Activated CD8-positive, alpha-beta memory T cell treated with anti-CD3 and anti-CD28 coated beads, Interleukin-2, amount 50 U/mL, for 1 hour (primary cell): ENCODE data around the gene RBM45.
"Not testable (repeated sequence)": the region's sequence is repeated elsewhere in the genome, so short reads cannot be mapped to it uniquely, and the experiment has no call there.

ENCODE experiments used
- DNase-seq: peaks from one replicate; pipeline ENCODE4 v3.0.0-alpha.2; 2020; ENCODE audit errors: extremely low read depth

Gene RBM45, protein sequence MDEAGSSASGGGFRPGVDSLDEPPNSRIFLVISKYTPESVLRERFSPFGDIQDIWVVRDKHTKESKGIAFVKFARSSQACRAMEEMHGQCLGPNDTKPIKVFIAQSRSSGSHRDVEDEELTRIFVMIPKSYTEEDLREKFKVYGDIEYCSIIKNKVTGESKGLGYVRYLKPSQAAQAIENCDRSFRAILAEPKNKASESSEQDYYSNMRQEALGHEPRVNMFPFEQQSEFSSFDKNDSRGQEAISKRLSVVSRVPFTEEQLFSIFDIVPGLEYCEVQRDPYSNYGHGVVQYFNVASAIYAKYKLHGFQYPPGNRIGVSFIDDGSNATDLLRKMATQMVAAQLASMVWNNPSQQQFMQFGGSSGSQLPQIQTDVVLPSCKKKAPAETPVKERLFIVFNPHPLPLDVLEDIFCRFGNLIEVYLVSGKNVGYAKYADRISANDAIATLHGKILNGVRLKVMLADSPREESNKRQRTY

DNA sequence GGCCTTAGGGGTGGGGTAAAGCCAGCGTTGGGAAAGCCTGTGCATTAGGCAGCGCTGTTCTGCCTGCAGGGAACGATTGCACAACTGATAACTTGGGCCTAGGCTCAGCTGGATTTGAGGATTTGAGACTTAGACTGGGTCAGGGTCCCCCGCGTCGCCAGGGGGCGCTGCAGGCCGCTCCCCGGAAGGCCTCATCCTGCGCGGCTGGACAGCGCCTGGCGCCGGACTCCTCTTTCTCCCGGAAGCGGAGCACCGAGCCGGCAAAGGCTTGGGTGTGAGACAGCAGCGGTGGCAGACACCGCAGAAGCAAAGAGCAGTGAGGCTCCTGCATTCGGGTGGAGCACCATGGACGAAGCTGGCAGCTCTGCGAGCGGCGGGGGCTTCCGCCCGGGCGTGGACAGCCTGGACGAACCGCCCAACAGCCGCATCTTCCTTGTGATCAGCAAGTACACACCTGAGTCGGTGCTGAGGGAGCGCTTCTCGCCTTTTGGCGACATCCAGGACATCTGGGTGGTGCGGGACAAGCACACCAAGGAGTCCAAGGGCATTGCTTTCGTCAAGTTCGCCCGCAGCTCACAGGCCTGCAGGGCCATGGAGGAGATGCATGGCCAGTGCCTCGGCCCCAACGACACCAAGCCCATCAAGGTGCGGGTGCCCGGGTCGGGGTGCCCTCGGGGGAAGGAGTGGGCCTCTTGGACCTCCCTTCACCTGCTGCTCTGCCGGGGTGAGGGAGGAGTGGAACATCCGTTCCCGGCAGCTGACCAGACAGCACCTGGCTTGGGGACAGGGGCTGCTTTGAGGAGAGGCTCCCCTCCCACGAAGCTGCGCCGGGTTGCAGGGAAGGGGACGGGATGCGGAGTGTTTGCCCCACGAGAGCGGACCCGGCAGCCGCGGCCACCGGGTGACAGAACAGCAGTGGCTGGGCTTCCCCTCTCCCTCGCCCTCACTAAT, at the start of gene RBM45:
RBM45 (plus strand) TSS at position 236 of the 951 bp plus-strand sequence; CDS start at position 346, 110 bp downstream.
- peak; percentile 44 for DNase-seq

DNA sequence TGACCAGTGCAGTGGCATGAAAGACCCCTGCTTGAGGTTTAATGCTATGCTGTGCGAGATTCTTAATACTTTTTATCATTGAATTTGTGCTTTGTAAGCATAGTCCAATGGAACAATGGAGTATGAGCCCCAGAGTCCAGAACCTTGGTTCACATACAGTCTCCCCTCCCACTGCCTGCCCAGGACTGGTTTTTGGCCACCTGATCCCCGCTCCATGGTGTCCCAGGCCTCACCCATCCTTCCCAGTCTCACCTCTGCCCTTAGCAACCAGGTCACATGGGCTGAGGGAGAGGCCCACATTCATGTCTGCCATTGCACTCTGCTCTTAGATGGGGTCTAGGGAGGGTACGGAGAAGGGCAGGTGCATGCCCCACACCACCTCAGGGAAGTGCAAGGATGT, 45.9 kb upstream of the RBM45 start:
- no peak for DNase-seq

DNA sequence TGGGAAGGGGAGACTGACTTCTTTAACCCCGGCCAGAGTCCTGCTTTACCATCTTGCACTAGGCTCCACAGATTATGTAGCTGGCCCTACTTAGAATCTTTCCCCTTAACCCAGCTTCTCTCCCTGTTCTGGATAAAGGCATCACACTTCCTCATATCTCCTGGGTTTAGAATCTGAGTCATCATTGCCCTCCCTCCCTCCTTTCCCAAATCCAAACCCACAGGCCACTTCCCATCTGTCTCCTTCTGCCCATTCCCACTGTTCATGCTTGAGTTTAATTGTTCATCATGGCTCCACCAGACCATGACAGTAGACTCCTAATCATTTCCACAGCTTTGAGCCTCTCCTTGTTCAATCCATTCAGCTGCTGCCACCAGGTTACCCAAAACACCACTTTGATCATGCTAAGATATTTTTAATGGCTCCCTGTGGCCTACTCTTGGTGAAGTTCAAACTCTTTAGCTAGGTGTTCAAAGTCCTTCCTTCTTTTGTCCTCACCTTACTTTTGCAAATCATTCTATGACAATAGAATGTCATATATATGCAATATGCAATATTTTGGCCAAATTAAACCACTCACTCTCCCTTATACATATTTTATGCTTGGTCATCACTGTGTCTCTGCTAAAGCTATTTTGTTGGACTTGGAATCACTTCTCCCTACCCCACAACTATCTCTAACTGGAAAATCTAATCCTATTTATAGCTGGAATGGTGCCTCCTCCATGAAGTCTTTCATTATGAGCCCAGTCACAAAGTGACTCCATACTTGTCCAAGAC, 45.2 kb upstream of the RBM45 start:
- DNase-seq = no peak

DNA sequence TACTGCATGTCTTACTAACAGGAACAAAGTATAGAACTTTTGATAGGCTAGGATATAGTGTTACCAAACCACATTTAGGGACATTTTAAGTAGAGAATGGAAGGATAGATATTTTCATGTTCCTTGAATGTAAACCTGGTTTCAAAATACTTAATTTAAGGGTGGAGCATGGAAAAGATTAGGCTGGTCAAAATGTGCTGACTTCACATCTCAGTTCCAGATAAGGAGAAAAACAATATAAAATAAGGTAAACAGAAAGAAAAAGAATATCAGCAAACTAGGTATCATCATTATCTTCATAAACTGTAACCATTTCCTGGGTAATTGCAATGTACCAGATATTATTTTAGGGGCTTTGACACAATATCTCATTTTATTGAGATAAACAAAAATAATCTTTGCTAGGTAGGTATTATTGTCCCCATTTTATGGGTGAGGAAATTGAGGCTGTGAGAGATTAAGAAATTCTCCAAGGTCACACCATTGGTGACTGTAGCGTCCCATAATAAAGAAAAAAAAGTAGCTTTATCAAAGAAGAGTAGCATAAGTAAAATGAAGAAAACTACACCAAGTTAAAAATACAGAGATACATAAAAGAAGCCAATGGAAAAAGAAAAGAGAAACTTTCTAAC, 43.3 kb upstream of the RBM45 start:
- DNase-seq = no peak

DNA sequence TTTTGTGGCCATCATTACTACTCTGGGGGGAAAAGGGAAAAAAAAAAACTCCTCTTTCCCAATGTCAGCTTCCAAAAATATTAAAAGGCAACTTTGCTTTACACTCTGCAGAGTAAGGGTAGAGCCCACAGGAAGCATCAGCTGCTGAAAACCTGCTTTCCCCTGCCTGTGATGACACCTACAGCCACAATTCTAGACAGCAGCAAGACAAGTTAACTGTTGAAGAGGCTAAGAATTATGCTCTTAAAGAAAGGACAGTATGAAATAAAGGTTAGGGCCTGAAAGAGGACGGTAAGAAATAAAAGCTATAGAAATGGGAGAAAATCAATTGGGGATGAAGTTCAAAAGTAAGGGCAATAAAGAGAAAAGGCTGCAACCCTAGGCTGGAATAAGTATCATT, 42.7 kb upstream of the RBM45 start:
- no peak for DNase-seq

DNA sequence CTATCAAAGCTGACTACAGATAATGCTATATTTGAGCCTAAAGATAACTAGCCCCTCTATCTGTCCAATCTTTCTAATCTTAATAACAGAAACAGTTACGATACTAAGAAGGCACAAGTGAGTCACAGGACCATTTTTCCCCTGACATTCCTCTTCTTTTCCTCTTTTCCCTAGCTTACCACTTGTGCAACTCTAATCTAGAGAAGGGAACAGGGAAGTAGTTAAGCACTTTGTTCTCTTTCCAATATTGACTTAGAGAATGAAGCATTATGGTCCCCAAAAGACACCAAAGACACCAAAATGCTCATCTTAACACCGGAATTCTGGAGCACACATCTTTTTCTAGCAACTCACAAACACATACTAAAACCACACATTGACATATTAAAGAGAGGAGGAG, 41.4 kb upstream of the RBM45 start:
- no peak for DNase-seq

DNA sequence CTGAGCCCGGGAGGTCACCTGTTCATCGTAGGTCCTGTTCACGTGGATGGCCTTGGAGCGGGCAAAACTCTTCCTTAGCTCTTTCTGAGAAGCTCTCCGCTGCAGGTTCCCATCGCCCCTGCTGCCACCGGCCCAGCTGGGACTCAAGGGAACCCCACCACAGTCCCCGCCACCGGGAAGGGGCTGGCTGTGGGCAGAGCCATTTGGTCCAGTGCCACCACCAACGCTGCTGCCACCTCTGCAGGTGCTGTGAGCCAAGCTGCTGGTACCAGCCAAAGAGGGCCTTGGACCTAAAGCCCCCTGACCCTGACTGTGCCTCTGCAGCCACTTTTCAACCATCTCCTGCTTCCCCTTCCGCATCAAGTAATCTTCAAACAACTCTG, 40.2 kb upstream of the RBM45 start:
- no peak for DNase-seq

DNA sequence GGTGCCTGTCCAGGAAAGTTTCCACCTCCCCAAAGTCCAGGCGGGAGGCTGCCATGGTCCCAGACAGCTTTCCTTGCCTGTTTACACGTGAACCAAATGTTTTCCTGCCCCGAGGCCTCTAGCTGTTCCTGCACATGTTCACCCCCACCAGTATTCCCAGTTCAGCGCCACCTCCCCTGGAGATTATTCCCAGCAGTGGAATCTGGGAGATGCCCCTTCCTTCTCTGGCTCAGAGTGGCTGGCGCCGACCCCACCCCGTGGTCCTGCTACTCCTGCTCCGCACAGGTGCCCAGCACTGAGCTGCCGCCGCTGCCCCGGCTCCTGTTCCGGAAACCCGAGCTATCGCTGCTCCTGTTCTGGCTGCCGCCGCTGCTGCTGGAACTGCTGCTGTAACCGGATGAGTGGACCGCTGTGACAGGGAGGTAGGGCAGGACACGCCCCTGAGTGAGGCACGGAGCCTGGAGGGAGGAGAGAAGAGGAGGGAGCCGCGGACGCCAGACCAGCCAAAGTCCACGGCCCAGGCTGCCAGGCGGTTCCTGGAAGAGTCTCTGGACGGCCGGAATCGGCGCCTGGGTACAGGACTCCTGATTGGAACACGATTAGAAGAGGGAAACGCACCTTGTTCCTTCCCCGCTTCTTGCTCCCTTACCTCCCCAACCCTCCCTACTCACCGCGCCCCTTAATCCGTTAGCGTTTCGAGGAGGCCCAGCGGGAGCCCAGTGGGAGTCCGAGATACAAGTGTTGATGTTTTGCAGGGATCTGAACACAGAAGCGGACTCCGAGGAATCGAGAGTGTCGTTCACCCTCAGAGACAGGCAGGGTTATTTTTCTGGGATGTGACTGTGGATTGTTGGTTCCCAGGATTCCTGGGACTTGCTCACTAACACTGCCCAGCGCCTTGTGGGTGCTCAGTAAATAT, 39.6 kb upstream of the RBM45 start, which contains the start of gene PDE11A:
PDE11A (minus strand) TSS at position 395 of the 919 bp plus-strand sequence; CDS start at position 55, 340 bp downstream.
- DNase-seq = no peak

DNA sequence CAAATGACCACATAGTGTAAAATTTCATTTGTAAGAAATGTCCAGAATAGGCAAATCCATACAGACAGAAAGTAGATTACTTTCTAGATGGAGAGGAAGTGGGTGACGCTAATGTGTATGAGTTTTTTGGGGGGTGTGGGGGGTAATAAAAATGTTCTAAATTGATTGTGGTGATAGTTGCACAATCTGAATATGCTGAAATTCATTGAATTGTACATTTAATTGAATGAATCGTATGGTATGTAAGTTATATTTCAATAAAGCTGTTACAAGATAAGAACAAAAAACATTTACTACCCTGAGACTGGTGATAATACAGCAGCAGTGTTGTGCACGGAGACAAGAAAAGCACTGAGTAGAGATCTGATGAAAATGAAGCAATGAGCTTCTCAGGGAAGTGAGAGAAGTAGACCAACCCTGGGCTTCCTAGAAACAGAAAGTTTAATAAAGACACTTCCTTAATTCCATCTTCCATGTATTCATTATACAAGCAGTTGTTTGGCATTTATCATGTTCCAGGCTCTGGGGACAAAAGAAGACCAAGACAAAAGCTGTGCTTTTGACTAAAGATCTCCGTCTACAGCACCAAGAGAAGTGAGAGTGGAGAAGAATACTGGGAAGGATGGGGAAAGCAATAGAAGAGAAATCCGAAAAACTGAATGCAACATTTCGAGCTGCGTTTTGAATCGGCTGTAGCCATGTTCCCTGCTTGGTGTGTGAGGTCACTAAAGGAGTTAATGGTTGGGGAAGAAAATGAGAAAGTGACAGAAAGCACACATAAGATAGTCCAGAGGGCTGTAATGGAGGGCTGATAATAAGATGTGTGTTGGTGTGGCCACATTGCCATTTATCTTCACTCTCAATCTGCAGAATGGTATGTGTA, 37.9 kb upstream of the RBM45 start:
- DNase-seq = no peak

DNA sequence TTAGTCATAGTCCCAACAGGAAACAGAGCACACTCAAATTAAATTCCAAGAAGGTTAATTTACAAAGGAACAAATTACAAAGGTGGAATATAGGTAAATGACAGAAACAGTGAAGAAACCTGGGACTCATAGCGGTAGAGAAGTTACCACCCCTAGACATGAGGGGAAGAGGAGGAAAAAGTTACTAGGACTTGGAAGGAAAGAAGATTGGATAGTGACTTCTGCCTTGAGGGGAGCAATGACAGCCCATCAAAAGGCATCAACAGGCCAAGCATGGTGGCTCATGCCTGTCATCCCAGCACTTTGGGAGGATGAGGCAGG, 37.3 kb upstream of the RBM45 start:
- no peak for DNase-seq

DNA sequence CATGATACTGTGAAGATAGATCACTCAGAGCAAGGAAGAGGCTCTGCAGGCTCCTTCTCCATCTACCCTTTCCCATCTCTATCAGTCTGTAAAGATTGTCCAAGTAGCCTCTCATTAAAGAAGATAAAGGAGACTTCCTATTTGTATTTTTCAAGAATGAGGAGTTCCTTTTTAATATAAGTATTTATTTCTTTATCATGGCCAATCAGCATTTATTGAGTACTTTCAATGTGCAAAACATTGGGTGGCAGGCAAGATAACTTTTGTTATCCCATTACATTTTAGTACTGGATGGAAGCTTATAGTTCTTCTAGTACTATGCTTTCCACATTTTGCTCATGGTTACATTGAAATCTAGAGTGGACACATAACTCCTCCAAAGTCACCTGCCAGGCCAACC, 36.1 kb upstream of the RBM45 start:
- no peak for DNase-seq

DNA sequence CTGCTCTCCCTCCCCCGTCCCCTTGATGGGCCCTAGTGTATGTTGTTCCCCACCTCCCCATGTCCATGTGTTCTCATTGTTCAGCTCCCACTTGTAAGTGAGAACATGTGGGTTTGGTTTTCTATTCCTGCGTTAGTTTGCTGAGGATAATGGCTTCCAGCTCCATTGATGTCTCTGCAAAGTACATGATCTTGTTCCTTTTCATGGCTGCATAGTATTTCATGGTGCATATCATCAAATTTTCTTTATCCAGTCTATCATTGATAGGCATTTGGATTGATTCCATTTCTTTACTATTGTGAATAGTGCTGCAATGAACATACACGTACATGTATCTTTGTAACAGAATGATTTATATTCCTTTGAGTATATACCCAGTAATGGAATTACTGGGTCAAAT, 33.0 kb upstream of the RBM45 start:
- DNase-seq = not testable (repeated sequence)

DNA sequence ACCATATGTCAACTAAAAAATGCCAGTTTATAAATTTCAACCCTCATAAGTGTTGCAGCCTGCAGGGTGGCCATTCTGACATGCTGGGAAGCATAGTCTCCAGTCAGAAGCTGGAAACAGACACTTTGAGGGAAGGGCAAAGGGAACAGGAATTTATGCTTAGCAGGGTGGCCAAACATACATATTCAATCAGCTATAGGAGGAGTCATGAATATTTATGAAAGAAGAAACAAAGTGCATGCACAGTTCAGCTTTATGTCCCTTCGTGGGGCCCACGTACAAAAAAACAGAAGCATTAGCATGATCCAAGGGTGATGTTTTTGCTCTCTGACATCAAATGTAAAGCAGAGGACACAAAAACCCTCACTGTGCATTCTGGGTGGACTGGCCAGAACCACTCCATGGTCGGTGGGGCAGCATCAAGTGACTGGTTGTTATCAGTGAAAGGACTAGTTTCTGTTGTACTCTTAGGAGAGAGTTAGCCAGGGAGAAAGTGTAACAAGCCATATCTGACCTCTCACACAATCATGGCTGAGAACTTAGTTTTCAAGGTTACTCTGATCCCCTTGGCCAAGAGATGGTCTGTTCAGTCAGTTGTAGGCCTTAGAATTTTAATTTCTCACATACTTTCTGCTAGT, 29.7 kb upstream of the RBM45 start:
- DNase-seq = no peak

DNA sequence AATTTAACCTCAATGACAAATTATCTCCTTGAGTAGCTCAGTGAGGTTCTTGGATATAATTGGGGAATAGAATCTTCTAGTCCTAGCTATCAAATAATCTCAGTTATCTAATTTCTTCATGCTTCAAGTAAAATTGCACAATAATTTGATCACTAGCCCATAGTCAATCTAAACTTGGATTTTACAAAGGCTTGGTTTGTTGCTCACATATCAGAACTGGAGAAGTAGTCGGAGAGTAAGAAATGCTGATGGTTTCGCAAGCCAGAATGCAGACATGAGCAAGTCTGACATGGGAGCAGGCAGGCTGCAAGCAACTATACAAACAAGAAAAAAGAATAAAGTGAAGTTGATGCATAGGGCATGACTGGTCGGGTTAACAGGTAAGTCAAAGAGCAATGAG, 28.0 kb upstream of the RBM45 start:
- no peak for DNase-seq

DNA sequence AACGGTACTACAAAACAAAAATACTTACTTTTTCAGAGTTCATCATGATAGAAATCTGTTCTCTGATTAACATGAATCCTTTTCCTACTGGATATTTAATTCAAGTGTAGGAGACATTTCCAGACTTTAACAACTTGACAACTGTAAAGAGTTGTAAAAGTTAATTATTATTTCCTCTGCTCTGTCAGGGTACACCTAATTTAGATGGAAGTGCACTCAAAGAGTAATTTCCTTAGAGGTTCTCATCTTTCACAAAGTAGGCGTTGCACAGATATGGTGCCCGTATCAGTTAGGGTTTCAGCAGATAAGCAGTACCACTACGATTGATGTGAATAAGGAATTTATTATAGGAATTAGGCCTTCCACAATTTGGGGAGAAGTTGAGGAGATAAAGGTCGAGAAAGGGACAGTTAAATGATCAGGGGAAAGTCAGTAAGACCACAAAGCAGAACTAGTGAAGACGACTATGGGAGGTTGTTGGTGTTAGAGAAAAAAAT, 23.4 kb upstream of the RBM45 start:
- DNase-seq = no peak

DNA sequence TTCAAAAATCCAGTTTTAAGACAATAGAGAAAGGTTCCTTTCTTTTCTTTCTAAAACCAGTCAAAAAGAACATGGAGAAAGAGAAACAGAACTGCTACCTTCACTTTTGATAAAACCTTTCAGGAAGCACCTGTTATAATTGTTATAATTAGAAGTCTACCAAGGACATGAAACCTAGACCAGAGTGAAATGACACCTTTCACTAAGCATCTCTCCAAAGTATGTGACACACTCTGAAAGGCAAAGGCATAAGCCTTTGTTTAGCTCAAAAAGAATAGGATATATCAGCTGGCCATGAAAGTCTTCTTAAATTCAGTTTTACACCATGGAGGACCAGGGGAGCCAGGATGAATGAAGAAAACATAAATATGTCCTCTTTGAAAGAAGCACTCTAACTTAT, 18.8 kb upstream of the RBM45 start:
- no peak for DNase-seq

DNA sequence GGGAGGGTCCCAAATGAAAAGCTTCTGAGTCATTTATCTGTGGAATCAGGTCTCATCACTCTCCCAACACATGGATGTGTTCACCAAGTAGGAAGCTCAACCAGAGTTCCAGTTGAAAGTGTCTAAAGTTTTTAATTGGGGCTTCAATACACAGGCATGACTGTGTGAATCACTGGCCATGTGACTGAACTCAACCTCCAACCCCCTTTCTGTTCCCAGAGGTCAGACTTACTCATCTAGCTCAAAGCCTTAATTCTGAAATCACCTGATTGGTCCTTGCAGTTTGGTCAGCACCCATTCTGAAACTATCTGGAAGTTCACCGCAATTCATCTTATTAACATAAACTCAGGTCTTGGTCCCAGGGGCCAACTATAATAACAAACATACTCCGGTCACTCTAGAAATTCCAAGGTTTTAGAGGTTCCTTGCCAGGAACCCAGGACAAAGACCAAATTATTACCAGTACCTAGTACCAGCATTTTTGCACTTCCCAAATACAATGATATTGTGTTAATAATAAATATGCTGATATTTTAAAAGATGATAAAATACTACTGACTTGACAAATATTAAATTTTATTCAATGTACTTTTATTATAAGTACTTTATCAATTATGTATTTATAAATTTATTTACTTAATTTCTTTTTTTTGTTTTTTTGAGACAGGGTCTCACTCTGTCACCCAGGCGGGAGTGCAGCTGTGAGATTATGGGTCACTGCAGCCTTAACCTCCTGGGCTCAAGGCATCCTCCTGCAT, 10.7 kb upstream of the RBM45 start:
- no peak for DNase-seq

DNA sequence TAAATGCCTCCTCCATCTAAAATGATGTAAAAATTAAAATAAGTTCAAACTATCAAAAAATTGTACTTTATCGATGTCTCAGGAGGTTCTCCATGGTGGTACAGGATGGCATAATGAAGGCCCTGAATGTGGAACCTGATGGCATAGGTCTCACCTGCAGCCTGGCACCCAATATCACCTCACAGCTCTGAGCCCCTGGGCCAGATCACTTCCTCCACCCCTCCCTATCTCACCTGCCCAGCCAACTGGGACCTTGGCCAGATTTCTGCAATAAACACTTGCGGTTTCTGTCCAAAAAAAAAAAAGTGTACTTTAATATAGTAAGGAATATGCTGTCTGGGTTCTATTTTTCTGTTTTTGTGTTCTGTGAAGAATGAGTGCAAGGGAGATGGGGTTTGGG, 6.7 kb upstream of the RBM45 start:
- no peak for DNase-seq
